Mucosa of descending colon (tissue), 3 donors: ENCODE results near the gene PAIP2B. TPM values are rescaled to one million over a fixed set of nuclear protein-coding genes. Genes with fewer than 3 reads are reported as not detected.
"Not testable (repeated sequence)": the region's sequence is repeated elsewhere in the genome, so short reads cannot be mapped to it uniquely, and the experiment has no call there.

Experiments
- ATAC-seq: fragments of 200-7000 bp; cut with Tn5 transposase; one replicate; pipeline ENCODE4 v1.9.1; 2020; ENCODE audit warnings: mild to moderate bottlenecking, moderate library complexity
- DNase-seq, 3 donors: peaks; one replicate each; pipeline ENCODE4 v3.0.0-alpha.2; 2020
- H3K36me3 ChIP-seq: fragments of 200-600 bp; one replicate; pipeline ENCODE4 v1.8.0; 2021; ENCODE audit warnings: low read depth, mild to moderate bottlenecking
- H3K4me1 ChIP-seq: fragments of 200-600 bp; one replicate; pipeline ENCODE4 v1.8.0; 2021; ENCODE audit warnings: low read depth, mild to moderate bottlenecking
- H3K4me3 ChIP-seq: fragments of 200-600 bp; one replicate; pipeline ENCODE4 v1.8.0; 2021; ENCODE audit warnings: mild to moderate bottlenecking
- H3K9me3 ChIP-seq: fragments of 200-600 bp; one replicate; pipeline ENCODE4 v1.8.0; 2021; ENCODE audit warnings: mild to moderate bottlenecking
- CTCF ChIP-seq: fragments of 200-600 bp; IDR thresholded peaks from one replicate; pipeline ENCODE4 v1.8.0; 2022; ENCODE audit warnings: antibody characterized with exemption, mild to moderate bottlenecking
- intact Hi-C, 2 donors: fragments of 100-400 bp; cut with DNase I in 1 of 2; cut with micrococcal nuclease in 1 of 2; formaldehyde crosslinking; loops; one replicate each; pipeline versions ENCODE4 v1.11.0 to v1.11.1; 2022; cut with DNase I, micrococcal nuclease
- total RNA-seq, 3 donors: library from RNA; stranded (reverse); fragmentation: NEBNext Ultra II Directional in 2 of 3; extraction: Animal tissue kit (Norgen Biotek cat#: 25700) in 2 of 3; gene quantifications; one replicate each; pipeline versions ENCODE4 v1.2.1 to v1.2.4, GENCODE V29; 2021 to 2023
- donor health status: DM: no; HTN: no; CAD: no; lungs with moderate emphysema.
- donor health status: DM: no; HTN: no; CAD: no.
- donor health status: DM: no; HTN: yes; CAD: no.

The PAIP2B gene
- total RNA-seq, 3 donors from 2014 or later, result 5.6 to 14.6 (median 6.5) TPM

GRCh38 chr2:71181316-71181715 is 45.6 kb downstream of the PAIP2B start:
- Histone ChIP-seq H3K4me1 (no peaks in the 10 kb centered on the region), H3K4me3 (no peak overlapping the region), H3K9me3 (no peaks in the 10 kb centered on the region), H3K36me3 (no peaks in the 10 kb centered on the region)
- no peak for TF ChIP-seq CTCF
- intact Hi-C loops, result no loop called here
- DNase-seq (no peak), ATAC-seq (no peak)

GRCh38 chr2:71178836-71179235 is 48.1 kb downstream of the PAIP2B start:
- H3K9me3 ChIP-seq, H3K4me3 ChIP-seq, H3K36me3 ChIP-seq, ATAC-seq, H3K4me1 ChIP-seq, intact Hi-C loops, DNase-seq: not testable (repeated sequence)

GRCh38 chr2:71174207-71174606 is 52.7 kb downstream of the PAIP2B start:
- no peak for TF ChIP-seq CTCF
- intact Hi-C loops, result no loop called here
- H3K9me3 ChIP-seq, result no peaks in the 10 kb centered on the region

DNA sequence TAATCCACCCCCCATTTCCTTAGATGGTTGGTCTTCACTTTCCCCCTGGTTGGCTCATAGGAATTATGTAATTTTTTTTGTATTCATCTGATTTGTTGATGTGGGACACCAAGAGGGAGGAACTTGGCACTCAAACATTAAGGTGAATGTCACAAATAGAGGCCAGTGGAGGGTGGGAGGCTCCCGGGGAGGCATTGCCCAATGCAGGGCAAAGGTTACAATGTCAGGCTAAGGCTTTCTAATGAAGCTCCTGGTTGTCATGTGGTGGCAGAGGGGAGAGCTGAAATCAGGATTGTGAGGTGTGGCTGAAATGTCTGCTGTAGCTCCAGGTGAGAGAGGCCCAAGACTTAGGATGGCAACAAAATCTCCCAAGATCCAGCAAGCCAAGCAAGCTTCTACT is 53.8 kb downstream of the PAIP2B start:
- Histone ChIP-seq H3K4me1 (no peaks in the 10 kb centered on the region), H3K36me3 (no peaks in the 10 kb centered on the region), H3K4me3 (no peak overlapping the region), H3K9me3 (no peaks in the 10 kb centered on the region)
- no peak for TF ChIP-seq CTCF
- DNase-seq (no peak), ATAC-seq (no peak)
- intact Hi-C loops, result no loop called here

More at GRCh38 chr2:71174207-71174606, 52.7 kb downstream of the PAIP2B start:
- no peaks in the 10 kb centered on the region for H3K36me3 ChIP-seq
- H3K4me3 ChIP-seq, result no peak overlapping the region
- no peak for DNase-seq
- no peak for ATAC-seq
- H3K4me1 ChIP-seq, result no peaks in the 10 kb centered on the region

- TF ChIP-seq CTCF, result no peak
- DNase-seq (no peak), ATAC-seq (no peak)
- H3K4me1 ChIP-seq, result no peaks in the 10 kb centered on the region
- H3K4me3 ChIP-seq, result no peak overlapping the region
- H3K36me3 ChIP-seq, result no peaks in the 10 kb centered on the region
- intact Hi-C loops, result no loop called here
- no peaks in the 10 kb centered on the region for H3K9me3 ChIP-seq
These were observed 60.1 kb downstream of the PAIP2B start for GRCh38 chr2:71166812-71167211.

- H3K4me3 ChIP-seq, result no peak overlapping the region
- H3K36me3 ChIP-seq, result no peaks in the 10 kb centered on the region
- ATAC-seq, result peak; percentile 65
- intact Hi-C loops, result no loop called here
- peak; percentile 37 for TF ChIP-seq CTCF
- H3K9me3 ChIP-seq, result no peaks in the 10 kb centered on the region
- peak in 2 of 3 donors; percentile 50 to 80 for DNase-seq
- peaks cover 5% of the 10 kb centered on the region for H3K4me1 ChIP-seq
These were observed 69.6 kb downstream of the PAIP2B start for GRCh38 chr2:71157124-71157793.
